Heart left ventricle (tissue), 16 donors: ENCODE measurements around the gene HSD11B2. TPM values are rescaled to one million over a fixed set of nuclear protein-coding genes. Genes with fewer than 3 reads are reported as not detected.

ENCODE experiments used
- ATAC-seq, 4 donors: fragments of 200-7000 bp; cut with Tn5 transposase; one replicate each; pipeline ENCODE4 v1.9.1; 2020 to 2022; ENCODE audit warnings: moderate library complexity in 4 of 4, mild to moderate bottlenecking in 3 of 4, moderate number of reproducible peaks in 1 of 4
- DNase-seq, 5 donors: peaks; one replicate each; pipeline ENCODE4 v3.0.0-alpha.2; 2020
- H3K27ac ChIP-seq, 12 donors: fragments of 200-600 bp; sonication (generic) in 4 of 12; one replicate each; pipeline versions ENCODE4 v1.5.0 to v1.8.0; 2016 to 2022; ENCODE audit warnings: mild to moderate bottlenecking in 2 of 12
- H3K27me3 ChIP-seq, 9 donors: fragments of 200-600 bp; sonication (generic) in 2 of 9; one replicate each; pipeline versions ENCODE4 v1.5.1 to v1.8.0; 2016 to 2022; ENCODE audit warnings: mild to moderate bottlenecking in 3 of 9
- H3K36me3 ChIP-seq, 9 donors: fragments of 200-600 bp; sonication (generic) in 2 of 9; one replicate each; pipeline versions ENCODE4 v1.5.0 to v1.8.0; 2018 to 2022; ENCODE audit warnings: mild to moderate bottlenecking in 2 of 9
- H3K4me1 ChIP-seq, 12 donors: fragments of 200-600 bp; sonication (generic) in 4 of 12; one replicate each; pipeline versions ENCODE4 v1.5.0 to v1.8.0; 2016 to 2022; ENCODE audit warnings: mild to moderate bottlenecking in 3 of 12
- H3K4me3 ChIP-seq, 12 donors: fragments of 200-600 bp; sonication (generic) in 4 of 12; one replicate each; pipeline versions ENCODE4 v1.5.0 to v1.8.0; 2017 to 2022; ENCODE audit warnings: mild to moderate bottlenecking in 9 of 12, moderate library complexity in 4 of 12
- H3K9me3 ChIP-seq, 12 donors: fragments of 200-600 bp; sonication (generic) in 4 of 12; one replicate each; pipeline versions ENCODE4 v1.5.0 to v1.8.0; 2016 to 2022; ENCODE audit warnings: mild to moderate bottlenecking in 1 of 12
- POLR2A ChIP-seq, 2 donors: fragments of 450-650 bp; IDR thresholded peaks; one replicate each; pipeline ENCODE4 v1.6.1; 2017; ENCODE audit warnings: antibody characterized with exemption in 2 of 2, mild to moderate bottlenecking in 2 of 2, moderate library complexity in 2 of 2
- WGBS, 4 donors: extraction: QIAGEN DNeasy Blood & Tissue Kit in 2 of 4; methylation state at CpG; one replicate each; pipeline versions ENCODE4 v1.1.5 to v1.1.7; 2013 to 2018; 5-methylcytosine and 5-hydroxymethylcytosine counted together
- intact Hi-C, 10 donors: fragments of 100-400 bp; cut with DNase I; formaldehyde crosslinking; loops; one replicate each; pipeline versions ENCODE4 v1.11.1 to v1.14.2; 2022
- polyA plus RNA-seq, 2 donors: library from polyadenylated mRNA; stranded (reverse); fragments of 200-250 nt; gene quantifications; one replicate each; pipeline ENCODE4 v1.2.3, GENCODE V29; 2013
- total RNA-seq, 9 donors: library from RNA; depleted of rRNA in 2 of 9; stranded (reverse); fragments of >200 nt in 2 of 9; fragmentation: NEBNext Ultra II Directional in 3 of 9; extraction: Animal tissue kit (Norgen Biotek cat#: 25700) in 3 of 9; gene quantifications; one replicate each; pipeline versions ENCODE4 v1.1.0 to v1.2.4, GENCODE V29; 2016 to 2023
- TF ChIP-seq, protein P1 (sequence below), 12 donors: fragments of 200-600 bp; sonication (generic) in 4 of 12; IDR thresholded peaks; one replicate each; pipeline versions ENCODE4 v1.5.0 to v1.8.0; 2018 to 2022; ENCODE audit warnings: antibody characterized with exemption in 12 of 12, mild to moderate bottlenecking in 5 of 12
- donor health status: ischemic (EF 13 %, LVEDD 7.1; RV severe dilation, severe dysfunction).
- donor health status: healthy with polysubstance abuse.
- donor health status: DM: no; HTN: yes; CAD: no.
- donor health status: DM: no; HTN: no; CAD: no.
- donor health status: ischemic (EF 25% LVEDD 6.9; RV normal size, moderate dysfunction).
- donor health status: ischemic (EF 25% LVEDD 5.7; RV mildly dilated, moderate dysfunction).
- donor health status: healthy.
- donor health status: DM: yes; HTN: yes; CAD: no.
- donor health status: ischemic (EF 35%, LVEDD 5.7; RV mildly dilated, moderate dysfunction).
- donor health status: nonischemic (EF 11% LVEDD 7.7; RV severe dilation, severe dysfunction).
- donor health status: DM: yes; HTN: yes; CAD: no.
- donor health status: PGD.
- donor health status: ischemic (EF 29% LVEDD 5.4; RV normal size, mild dysfunction).
- donor health status: nonischemic (EF 23%, LVEDD 6.1; RV moderate dilation, normal function).

HSD11B2 gene
- total and polyA plus RNA-seq, 11 donors, result 0.15 to 1.00 (median 0.39) TPM; not detected in 1

DNA sequence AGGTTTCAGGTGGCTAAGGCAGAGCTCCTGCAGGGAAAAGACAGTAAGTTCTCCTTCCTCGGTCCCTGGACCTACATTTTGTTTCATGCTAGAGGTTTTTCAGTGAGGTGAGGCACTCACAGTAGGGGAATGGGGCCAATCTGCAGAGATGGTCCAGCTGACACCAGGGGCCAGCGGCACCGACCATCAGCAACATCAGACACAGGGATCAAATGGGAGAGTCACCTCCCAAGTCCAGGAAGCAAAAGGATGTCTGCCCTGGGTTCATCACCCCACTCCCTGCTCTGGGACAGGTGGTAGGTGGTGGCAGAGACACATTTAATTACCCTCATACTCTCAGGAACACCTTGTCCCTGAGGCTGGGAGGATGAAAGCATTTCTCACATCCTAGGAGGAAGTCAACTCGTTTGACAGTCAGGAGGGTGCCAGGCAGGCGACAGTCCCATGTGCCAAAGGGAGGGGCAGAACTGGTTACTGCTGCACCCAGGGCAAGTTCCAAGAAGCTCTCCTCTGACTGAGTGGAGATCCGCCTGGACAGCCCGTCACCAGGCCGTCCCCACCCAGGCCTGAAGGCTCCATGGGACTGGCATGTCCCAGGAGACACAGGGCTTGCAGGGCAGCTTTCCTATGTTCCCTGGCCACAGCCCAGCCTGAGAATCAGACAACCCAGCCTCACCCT is 30.8 kb downstream of the HSD11B2 start:
- Histone ChIP-seq H3K4me1 (peaks cover 24 to 94% (median 86%) of the 10 kb centered on the region in 12 donors), H3K9me3 (no peaks in the 10 kb centered on the region), H3K27ac (no peak overlapping the region), H3K36me3 (peaks cover 0 to 9% (median 0%) of the 10 kb centered on the region in 9 donors), H3K4me3 (no peak overlapping the region), H3K27me3 (no peaks in the 10 kb centered on the region)
- ATAC-seq, result no peak
- WGBS, 4 donors, result 77 to 90% (median 84%) methylated on average over 4 to 8 of the region's 8 CpGs
- no peak for DNase-seq
- TF ChIP-seq, protein P1, sequence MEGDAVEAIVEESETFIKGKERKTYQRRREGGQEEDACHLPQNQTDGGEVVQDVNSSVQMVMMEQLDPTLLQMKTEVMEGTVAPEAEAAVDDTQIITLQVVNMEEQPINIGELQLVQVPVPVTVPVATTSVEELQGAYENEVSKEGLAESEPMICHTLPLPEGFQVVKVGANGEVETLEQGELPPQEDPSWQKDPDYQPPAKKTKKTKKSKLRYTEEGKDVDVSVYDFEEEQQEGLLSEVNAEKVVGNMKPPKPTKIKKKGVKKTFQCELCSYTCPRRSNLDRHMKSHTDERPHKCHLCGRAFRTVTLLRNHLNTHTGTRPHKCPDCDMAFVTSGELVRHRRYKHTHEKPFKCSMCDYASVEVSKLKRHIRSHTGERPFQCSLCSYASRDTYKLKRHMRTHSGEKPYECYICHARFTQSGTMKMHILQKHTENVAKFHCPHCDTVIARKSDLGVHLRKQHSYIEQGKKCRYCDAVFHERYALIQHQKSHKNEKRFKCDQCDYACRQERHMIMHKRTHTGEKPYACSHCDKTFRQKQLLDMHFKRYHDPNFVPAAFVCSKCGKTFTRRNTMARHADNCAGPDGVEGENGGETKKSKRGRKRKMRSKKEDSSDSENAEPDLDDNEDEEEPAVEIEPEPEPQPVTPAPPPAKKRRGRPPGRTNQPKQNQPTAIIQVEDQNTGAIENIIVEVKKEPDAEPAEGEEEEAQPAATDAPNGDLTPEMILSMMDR (IDR thresholded peaks at IDR 0.05), result no peak
- TF ChIP-seq POLR2A (IDR thresholded peaks at IDR 0.05), result no peak
- intact Hi-C loops, result loop anchor here in 6 of 10 donors (2.0 to 10.0 kb wide), 3 partner anchors 33 to 89 kb away; no protein-coding TSS in a partner anchor

DNA sequence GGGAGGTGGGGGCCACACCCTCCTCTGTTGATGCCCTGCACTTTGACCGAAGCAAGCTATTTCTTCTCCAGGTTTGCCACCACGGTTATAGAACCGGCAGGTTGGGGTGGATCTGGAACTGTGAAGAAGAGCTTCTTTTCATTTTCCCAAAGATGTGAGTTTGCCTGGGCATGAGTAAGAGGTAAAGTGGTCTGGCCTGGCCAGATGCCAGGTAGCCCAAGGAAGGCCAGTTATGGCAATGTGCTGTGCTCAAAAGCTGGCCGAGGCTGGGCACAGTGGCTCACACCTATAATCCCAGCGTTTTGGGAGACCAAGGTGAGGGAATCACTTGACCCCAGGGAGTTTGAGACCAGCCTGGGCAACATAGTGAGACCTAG is 31.3 kb downstream of the HSD11B2 start:
- Histone ChIP-seq H3K4me3 (no peak overlapping the region), H3K27me3 (no peaks in the 10 kb centered on the region), H3K4me1 (peaks cover 24 to 94% (median 80%) of the 10 kb centered on the region in 12 donors), H3K9me3 (no peaks in the 10 kb centered on the region), H3K27ac (no peak overlapping the region), H3K36me3 (peaks cover 0 to 9% (median 0%) of the 10 kb centered on the region in 9 donors)
- WGBS, 4 donors, result 89 to 93% (median 91%) methylated on average over 5 of the region's 5 CpGs
- no peak for TF ChIP-seq POLR2A (IDR thresholded peaks at IDR 0.05)
- TF ChIP-seq, protein P1 (IDR thresholded peaks at IDR 0.05), result no peak
- ATAC-seq, result no peak
- no peak for DNase-seq
- intact Hi-C loops, result loop anchor here in 6 of 10 donors (2.0 to 10.0 kb wide), 3 partner anchors 33 to 90 kb away; no protein-coding TSS in a partner anchor

DNA sequence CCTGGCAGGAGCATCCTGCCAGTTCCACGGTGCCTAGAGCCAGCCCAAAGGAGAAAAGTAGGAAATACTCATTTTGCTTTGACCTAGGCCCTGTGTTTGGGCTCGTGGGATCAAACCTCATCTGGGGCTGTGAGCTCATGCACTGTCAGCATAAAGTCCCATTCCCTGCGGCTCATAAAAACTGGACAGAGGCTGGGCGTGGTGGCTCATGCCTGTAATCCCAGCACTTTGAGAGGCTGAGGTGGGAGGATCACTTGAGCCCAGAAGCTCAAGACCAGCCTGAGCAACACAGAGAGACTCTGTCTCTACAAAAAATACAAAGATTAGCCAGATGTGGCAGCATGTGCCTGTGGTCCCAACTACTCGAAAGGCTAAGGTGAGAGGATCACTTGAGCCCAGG is 32.1 kb downstream of the HSD11B2 start:
- H3K27ac ChIP-seq, result no peak overlapping the region
- intact Hi-C loops, result loop anchor here in 6 of 10 donors (2.0 to 10.0 kb wide), 3 partner anchors 34 to 91 kb away; no protein-coding TSS in a partner anchor
- H3K4me1 ChIP-seq, result peaks cover 19 to 94% (median 74%) of the 10 kb centered on the region in 12 donors
- 76 to 91% (median 87%) methylated on average over 5 of the region's 5 CpGs for WGBS, 4 donors
- no peaks in the 10 kb centered on the region for H3K27me3 ChIP-seq
- H3K9me3 ChIP-seq, result no peaks in the 10 kb centered on the region
- no peak overlapping the region for H3K4me3 ChIP-seq
- H3K36me3 ChIP-seq, result peaks cover 0 to 9% (median 0%) of the 10 kb centered on the region in 9 donors
- no peak for ATAC-seq
- no peak for TF ChIP-seq POLR2A (IDR thresholded peaks at IDR 0.05)
- no peak for DNase-seq

DNA sequence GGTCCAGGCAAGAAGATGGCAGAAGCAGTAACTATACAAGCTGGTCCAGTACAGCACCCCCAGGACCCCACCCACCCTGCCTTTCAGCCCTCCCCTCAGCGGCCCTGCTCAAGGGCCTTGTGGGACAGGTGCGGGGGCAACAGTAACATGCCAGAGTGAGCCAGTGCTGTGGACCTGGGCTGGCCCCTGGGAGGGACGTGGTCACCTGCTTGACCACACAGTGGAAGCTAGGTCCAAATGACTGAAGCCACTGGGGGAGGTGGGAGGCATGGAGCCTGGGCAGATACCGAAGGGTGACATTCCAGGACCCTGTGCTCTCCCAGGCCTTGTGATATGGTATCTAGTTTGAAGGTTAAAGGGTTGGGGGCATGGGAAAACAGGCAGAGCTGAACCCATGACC is 32.8 kb downstream of the HSD11B2 start:
- TF ChIP-seq, protein P1 (IDR thresholded peaks at IDR 0.05), result no peak
- no peak for TF ChIP-seq POLR2A (IDR thresholded peaks at IDR 0.05)
- Histone ChIP-seq H3K9me3 (no peaks in the 10 kb centered on the region), H3K4me3 (no peak overlapping the region), H3K27ac (no peak overlapping the region), H3K4me1 (peaks cover 13 to 94% (median 71%) of the 10 kb centered on the region in 12 donors), H3K27me3 (no peaks in the 10 kb centered on the region), H3K36me3 (peaks cover 0 to 9% (median 0%) of the 10 kb centered on the region in 9 donors)
- DNase-seq (no peak), ATAC-seq (no peak)
- 81 to 88% (median 86%) methylated on average over 4 of the region's 4 CpGs for WGBS, 4 donors
- intact Hi-C loops, result loop anchor here in 7 of 10 donors (2.0 to 10.0 kb wide), 3 partner anchors 35 to 91 kb away; no protein-coding TSS in a partner anchor
